A673 (cell line): ENCODE results near the gene SBK2.

Source experiments
- CTCF ChIP-seq: fragments of 300-800, 200-600 bp; sonication (generic); conservative IDR thresholded peaks from 2 replicates; pipeline ENCODE4 v1.5.1; 2017; ENCODE audit warnings: low read depth, mild to moderate bottlenecking, antibody characterized with exemption, low read length, moderate library complexity, mixed read lengths
- EZH2 ChIP-seq: fragments of 200-600 bp; sonication (generic); IDR thresholded peaks from 2 replicates; pipeline ENCODE4 v1.6.1; 2017; ENCODE audit warnings: borderline replicate concordance, low read depth, mild to moderate bottlenecking, mixed read lengths, antibody characterized with exemption, low read length; ENCODE audit not compliant: poor library complexity, severe bottlenecking

- no peak for TF ChIP-seq EZH2
- no peak for TF ChIP-seq CTCF
These were observed 17.4 kb upstream of the SBK2 start for GRCh38 chr19:55554302-55554701.
